ENCODE data around the gene PDHX.

DNA sequence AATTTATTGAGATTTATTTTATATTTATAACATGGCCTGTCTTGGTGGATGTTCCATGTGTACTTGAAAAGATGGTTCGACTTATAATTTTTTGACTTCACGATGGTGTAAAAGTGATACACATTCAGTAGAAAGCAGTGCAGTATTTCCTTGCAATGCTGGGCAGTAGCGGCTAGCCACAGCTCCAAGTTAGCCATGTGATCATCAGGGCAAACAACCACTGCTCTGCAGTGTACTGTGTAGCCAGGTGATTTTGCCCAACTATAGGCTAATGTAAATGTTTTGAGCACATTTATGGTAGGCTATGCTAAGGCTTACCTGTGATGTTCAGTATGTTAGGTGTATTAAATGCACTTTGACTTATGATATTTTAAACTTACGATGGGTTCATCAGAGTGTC, 52.4 kb downstream of the PDHX start:
- TF ChIP-seq, protein P1, sequence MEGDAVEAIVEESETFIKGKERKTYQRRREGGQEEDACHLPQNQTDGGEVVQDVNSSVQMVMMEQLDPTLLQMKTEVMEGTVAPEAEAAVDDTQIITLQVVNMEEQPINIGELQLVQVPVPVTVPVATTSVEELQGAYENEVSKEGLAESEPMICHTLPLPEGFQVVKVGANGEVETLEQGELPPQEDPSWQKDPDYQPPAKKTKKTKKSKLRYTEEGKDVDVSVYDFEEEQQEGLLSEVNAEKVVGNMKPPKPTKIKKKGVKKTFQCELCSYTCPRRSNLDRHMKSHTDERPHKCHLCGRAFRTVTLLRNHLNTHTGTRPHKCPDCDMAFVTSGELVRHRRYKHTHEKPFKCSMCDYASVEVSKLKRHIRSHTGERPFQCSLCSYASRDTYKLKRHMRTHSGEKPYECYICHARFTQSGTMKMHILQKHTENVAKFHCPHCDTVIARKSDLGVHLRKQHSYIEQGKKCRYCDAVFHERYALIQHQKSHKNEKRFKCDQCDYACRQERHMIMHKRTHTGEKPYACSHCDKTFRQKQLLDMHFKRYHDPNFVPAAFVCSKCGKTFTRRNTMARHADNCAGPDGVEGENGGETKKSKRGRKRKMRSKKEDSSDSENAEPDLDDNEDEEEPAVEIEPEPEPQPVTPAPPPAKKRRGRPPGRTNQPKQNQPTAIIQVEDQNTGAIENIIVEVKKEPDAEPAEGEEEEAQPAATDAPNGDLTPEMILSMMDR (conservative IDR thresholded peaks at IDR 0.05; ENCODE audit: low read length) = no peak
- no peak for TF ChIP-seq EZH2phosphoT487 (IDR thresholded peaks at IDR 0.05; ENCODE audit: borderline replicate concordance)

All from Loucy (cell line).